KOPT-K1 (cell line): ENCODE data around the gene CAAP1.

Experiments
- H3K27ac ChIP-seq: fragments of 200-600 bp; sonication (generic); 2 replicates; pipeline ENCODE4 v1.5.1; 2016; ENCODE audit warnings: antibody characterized with exemption, mild to moderate bottlenecking, low read depth, low read length; ENCODE audit not compliant: poor library complexity, severe bottlenecking
- H3K36me3 ChIP-seq: fragments of 200-600 bp; sonication (generic); 2 replicates; pipeline ENCODE4 v1.5.1; 2017; ENCODE audit warnings: antibody characterized with exemption, mild to moderate bottlenecking, low read length, moderate library complexity; ENCODE audit not compliant: insufficient read depth
- H3K9me3 ChIP-seq: fragments of 200-600 bp; sonication (generic); 2 replicates; pipeline ENCODE4 v1.5.1; 2017; ENCODE audit warnings: antibody characterized with exemption, low read length, mild to moderate bottlenecking; ENCODE audit not compliant: insufficient read depth, poor library complexity, severe bottlenecking

CAAP1 gene

DNA sequence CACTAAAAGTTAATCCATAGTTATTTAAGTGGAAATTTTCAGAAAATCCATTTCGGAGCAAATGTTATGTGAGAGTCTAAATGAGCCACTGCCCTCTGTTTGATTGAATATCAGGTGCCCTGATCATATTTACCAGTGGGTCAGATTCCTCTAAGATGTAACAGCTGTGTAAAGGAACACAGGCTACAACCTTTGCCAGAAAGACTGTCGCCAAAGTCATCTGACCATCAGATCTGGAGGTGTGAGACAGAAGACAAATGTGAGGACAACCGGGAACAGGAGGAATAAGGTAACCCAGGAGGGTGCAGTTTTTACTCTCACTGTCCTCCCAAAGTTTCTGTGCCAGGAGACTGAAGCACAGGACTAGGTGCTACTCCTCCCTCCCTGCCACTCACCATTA is 90.8 kb downstream of the CAAP1 start:
- Histone ChIP-seq H3K9me3 (no peaks in the 10 kb centered on the region), H3K36me3 (no peaks in the 10 kb centered on the region), H3K27ac (no peak overlapping the region)

GRCh38 chr9:26800322-26800721 is 92.3 kb downstream of the CAAP1 start:
- Histone ChIP-seq H3K36me3 (no peaks in the 10 kb centered on the region), H3K27ac (no peak overlapping the region), H3K9me3 (no peaks in the 10 kb centered on the region)

DNA sequence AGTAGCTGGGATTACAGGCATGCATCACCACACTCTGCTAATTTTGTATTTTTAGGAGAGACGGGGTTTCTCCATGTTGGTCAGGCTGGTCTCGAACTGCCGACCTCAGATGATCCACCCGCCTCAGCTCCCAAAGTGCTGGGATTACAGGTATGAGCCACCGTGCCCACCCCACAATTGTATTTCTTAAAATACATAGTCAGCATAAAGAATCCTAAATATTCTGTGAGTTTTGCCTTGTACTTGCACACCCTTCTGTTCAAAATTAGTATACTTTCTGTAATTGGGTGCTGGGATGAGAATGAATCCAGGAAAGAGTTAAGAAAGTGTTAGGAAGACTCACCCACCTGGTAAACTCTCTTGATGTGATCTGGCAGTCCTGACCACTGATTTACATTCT is 101.3 kb downstream of the CAAP1 start:
- no peaks in the 10 kb centered on the region for H3K9me3 ChIP-seq
- H3K36me3 ChIP-seq: no peaks in the 10 kb centered on the region
- no peak overlapping the region for H3K27ac ChIP-seq
